ENCODE data around the gene CPEB2. TPM values are rescaled to one million over a fixed set of nuclear protein-coding genes. Genes with fewer than 3 reads are reported as not detected.

CPEB2 gene
- total RNA-seq, 2 donors from 2014 or later = 24.7 to 33.2 TPM

DNA sequence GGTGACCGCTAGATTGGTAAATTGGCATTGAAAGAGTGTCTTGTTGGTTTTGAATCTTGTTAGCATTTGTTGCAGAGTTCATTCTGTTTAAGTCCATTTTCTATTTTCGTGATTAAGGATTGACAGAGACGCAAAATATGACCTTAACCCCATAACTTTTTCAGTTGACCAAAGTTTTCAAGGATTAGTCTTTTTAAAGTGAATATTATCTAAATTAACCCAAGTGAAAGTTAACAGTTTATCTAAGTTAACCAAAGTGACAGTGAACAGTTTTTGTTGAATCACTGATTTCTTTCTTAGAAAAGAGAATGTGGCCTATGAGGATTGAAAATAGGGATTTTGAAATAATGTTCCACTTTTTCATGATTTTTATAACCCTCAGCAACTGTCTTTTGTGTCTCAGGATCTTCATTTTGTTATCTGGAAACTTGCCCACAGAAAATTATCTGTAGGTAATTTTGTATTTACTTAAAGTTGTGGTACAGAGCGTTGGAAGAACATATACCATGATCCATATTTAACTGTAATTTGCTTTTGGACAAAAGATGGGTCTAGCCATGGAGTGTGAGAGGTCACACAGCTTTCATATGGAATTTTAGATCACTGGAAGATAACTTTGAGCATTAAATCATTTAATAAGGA is 3.3 kb downstream of the CPEB2 start:
- DNase-seq (no peak), ATAC-seq (no peak)
- intact Hi-C loops (cut with DNase I, micrococcal nuclease) = loop anchor here in 1 of 2 donors (10.0 kb wide), 1 partner anchor 659 kb away; no protein-coding TSS in a partner anchor

GRCh38 chr4:15006416-15007024 is 4.2 kb downstream of the CPEB2 start:
- ATAC-seq = no peak
- no peak for DNase-seq
- intact Hi-C loops (cut with DNase I, micrococcal nuclease) = loop anchor here in 1 of 2 donors (10.0 kb wide), 1 partner anchor 658 kb away; no protein-coding TSS in a partner anchor

DNA sequence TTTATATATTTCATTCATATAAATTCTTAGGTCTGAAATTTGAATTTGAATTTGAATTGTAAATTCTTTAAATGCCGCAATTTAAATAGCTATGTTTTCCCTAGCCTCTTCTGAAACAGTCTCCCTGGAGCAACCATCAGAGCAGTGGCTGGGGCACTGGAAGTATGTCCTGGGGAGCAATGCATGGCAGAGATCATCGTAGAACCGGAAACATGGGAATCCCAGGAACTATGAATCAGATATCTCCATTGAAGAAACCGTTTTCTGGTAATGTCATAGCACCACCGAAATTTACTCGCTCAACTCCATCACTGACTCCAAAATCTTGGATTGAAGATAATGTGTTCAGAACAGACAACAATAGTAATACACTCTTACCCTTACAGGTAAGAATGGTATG is 4.9 kb downstream of the CPEB2 start:
- ATAC-seq (no peak), DNase-seq (no peak)
- intact Hi-C loops (cut with DNase I, micrococcal nuclease) = loop anchor here in 1 of 2 donors (10.0 kb wide), 1 partner anchor 658 kb away; no protein-coding TSS in a partner anchor

GRCh38 chr4:15010038-15010585 is 7.8 kb downstream of the CPEB2 start:
- ATAC-seq = peak; percentile 82
- DNase-seq = no peak
- intact Hi-C loops (cut with DNase I, micrococcal nuclease) = no loop called here

- no peak for DNase-seq
- intact Hi-C loops (cut with DNase I, micrococcal nuclease) = no loop called here
- ATAC-seq = no peak
Observed at GRCh38 chr4:15011166-15011565, 8.9 kb downstream of the CPEB2 start.

GRCh38 chr4:15012017-15012788 is 9.9 kb downstream of the CPEB2 start:
- DNase-seq = no peak
- intact Hi-C loops (cut with DNase I, micrococcal nuclease) = no loop called here
- ATAC-seq = no peak

DNA sequence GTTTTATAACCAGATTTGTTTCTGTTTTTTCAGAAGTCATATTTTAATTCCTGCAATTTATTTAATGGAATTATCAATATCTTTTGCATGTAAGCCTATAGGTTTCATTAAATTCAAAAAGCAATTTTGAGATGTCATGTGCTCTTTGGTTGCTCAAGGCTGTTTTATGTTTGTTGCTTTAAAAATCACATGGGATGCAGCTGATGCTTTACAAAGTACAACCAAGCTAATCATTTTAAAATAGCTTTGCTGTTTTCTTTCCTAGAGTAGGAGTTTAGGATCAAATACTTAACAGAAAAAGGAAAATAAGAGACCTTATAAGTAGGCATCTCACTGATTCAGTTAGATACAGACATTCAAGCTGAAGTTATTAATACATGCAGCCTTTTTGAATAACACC is 11.3 kb downstream of the CPEB2 start:
- ATAC-seq = no peak
- intact Hi-C loops (cut with DNase I, micrococcal nuclease) = no loop called here
- no peak for DNase-seq

DNA sequence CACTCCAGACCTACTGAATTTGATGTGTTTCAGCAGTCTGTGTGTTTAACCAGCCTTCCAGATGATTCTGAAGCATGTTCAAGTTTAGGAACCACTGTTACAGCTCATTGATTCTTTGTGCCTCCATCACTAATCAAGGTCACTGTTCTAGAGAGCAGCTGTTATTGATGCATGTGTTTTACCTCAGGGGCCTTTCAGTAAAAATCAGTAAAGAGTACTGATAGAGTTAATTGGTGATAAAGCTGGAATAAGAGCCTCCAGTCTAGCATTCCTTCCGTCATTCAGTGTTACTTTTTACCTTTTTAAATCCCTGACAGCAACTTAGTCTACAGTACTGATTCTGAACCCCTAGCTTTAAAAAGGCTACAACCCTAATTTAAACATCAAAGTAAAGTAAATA is 12.9 kb downstream of the CPEB2 start:
- intact Hi-C loops (cut with DNase I, micrococcal nuclease) = no loop called here
- no peak for ATAC-seq
- DNase-seq = no peak

DNA sequence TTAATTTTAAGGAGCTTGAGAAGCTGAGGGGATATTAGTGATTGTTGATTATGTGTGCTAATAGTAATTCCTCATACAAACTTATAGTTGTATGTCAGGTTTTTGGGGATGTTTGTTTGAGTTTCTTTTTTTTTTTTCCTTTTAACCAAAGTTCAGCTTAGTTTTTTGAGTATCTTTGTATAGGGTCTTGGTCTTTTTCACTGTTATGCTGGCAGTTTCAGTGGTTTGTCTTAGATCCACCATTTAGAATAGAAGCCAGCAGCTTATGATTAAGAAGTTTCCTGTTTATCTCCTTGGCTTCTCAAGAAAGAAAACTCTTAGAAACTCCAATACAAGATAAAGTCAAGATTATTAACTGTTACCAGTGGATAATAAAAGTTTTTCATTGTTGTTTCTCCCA is 16.1 kb downstream of the CPEB2 start:
- intact Hi-C loops (cut with DNase I, micrococcal nuclease) = no loop called here
- no peak for ATAC-seq

DNA sequence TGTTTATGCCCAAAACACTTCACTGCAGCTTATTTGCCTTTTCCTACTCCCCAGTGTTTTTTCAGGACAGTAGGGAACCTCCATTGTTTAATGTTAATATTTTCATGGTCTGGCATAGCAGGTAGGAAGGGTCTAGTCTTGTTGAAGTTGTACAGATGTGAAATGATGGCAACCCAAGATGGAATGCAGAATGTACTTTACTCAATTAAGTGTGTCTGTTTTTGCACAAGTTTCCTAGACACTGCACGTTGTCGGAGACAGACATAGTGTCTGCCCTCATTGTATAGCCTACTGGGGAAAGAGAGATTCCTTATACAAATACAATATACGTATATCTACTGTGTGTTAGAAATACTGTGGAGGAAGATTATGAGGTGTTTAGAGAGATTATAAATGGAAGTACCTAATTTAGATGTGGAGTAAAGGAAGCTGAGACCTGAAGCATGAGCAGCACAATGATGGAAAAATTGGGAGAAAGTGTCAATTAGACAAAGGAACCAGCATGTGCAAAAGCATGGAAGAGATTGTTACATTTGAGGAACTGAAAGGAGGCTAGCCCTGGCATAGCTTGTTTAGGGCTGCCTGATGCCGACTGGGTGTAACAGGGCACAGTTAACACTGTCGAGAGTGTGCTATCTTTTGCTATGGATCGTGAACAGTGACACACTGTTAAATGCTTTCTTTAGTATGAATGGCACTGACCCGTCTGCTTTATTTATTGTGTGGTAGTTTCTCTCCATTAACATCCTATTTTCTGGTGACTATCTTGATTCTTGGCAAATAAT is 18.4 kb downstream of the CPEB2 start:
- intact Hi-C loops (cut with DNase I, micrococcal nuclease) = no loop called here
- ATAC-seq = no peak
- DNase-seq = no peak

More for the DNA sequence above, 16.1 kb downstream of the CPEB2 start:
- DNase-seq = no peak

DNA sequence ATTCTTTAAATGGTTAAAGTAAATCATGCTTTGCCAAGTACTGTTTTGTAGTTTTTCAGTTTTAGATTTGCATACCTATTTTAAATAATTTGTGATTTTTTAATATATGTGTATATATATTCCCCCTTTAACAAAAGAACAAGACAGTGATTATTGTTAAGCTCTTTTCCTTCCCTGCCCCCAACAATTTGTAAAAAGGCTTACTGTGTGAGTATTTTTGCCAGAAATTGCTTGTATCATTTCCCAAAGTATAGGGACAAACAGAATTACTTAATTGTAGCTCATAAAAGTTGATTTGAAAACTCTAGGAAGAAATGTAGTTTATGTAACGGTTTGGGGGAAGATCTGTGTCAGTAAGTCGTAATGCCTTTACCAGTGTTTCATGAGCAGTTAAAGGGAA is 19.0 kb downstream of the CPEB2 start:
- ATAC-seq = no peak
- intact Hi-C loops (cut with DNase I, micrococcal nuclease) = no loop called here
- DNase-seq = no peak

DNA sequence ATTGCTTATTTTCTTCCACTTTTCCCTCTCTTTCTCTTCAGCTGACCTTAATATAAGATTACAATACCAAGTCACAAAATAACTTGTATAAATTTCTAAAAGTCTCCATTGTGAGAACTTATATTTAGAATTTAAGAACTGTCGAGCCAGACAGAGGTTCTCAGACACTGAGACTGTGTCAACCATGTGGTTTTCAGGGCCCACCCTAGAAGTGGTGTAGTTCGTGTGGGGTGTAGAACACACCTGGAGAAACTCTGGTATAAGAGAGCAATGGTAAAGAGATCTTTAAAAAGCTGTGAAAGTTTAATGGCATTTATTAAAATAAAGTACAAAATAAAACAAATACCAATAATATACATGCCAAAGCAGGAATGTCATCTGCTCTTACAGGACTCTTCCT is 19.7 kb downstream of the CPEB2 start:
- ATAC-seq = no peak
- intact Hi-C loops (cut with DNase I, micrococcal nuclease) = no loop called here
- no peak for DNase-seq

DNA sequence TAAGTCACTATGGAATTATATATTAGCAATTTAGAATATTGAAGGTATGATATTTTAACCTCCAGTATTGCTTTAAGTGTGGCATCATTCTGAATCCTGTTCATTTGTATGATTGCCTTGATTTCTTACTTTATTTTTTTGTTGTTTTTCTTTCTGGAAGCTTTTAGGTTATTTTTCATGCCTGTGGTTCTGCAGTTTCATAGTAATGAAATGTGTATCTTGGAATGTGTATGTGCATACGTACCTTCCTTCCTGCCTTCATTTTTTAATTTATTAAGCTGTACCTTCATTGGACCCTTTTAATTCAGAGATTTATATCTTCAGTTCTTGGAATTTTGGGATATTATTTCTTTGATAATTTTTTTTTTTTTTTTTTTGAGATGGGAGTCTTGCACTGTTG is 22.1 kb downstream of the CPEB2 start:
- ATAC-seq = no peak
- intact Hi-C loops (cut with DNase I, micrococcal nuclease) = no loop called here
- DNase-seq = no peak

- DNase-seq (no peak), ATAC-seq (no peak)
- intact Hi-C loops (cut with DNase I, micrococcal nuclease) = no loop called here
Observed at GRCh38 chr4:15025693-15026092, 23.4 kb downstream of the CPEB2 start.

GRCh38 chr4:15027921-15028435 is 25.7 kb downstream of the CPEB2 start:
- no peak for DNase-seq
- intact Hi-C loops (cut with DNase I, micrococcal nuclease) = no loop called here
- no peak for ATAC-seq

DNA sequence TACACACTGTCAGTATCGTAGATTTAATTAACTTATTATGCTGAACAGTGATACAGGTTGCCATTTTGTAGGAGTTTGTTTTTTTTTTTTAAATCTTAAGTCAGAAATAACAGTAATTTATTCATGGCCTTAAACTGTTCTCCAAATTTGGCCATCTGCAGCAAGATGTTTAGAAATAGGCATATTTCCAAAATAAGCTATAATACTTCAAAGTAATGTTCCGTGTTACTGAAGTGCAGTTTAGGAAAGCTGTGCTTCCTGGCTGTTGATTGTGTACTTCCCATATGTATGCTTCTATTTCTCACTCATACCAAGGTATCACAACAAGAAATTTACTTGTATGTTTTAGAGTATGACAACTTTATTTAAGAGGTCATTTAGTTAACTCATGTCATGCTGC is 28.9 kb downstream of the CPEB2 start:
- no peak for DNase-seq
- intact Hi-C loops (cut with DNase I, micrococcal nuclease) = no loop called here
- ATAC-seq = no peak

DNA sequence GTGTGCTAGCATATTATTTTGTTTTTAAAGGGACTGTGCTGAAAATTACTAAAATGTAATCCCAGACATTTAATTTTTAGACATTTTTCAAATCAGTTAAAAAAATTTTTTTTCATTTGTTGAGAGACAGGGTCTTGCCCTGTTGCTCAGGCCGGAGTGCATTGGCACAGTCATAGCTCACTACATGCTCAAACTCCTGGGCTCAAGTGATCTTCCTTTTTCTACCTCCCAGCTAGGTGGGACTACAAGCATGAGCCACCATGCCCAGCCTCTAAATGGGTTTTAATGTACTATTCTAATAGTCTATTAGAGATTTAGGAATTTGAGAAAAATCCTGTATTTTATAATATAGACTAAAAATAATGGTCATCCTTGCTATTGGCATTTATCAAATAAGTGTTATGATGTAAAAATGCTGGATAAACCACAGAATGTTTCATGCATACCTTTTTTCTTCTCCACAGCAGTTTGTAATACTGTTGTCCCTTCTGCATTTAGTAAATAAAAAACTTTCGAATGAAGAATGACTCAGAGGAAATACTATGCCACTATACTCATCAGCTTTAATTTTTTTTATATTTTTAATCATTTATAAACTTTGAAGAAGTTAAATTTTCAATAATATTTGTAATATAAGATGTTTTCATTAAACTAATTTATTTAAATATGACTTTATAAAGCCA is 29.9 kb downstream of the CPEB2 start:
- no peak for DNase-seq
- intact Hi-C loops (cut with DNase I, micrococcal nuclease) = no loop called here
- no peak for ATAC-seq

DNA sequence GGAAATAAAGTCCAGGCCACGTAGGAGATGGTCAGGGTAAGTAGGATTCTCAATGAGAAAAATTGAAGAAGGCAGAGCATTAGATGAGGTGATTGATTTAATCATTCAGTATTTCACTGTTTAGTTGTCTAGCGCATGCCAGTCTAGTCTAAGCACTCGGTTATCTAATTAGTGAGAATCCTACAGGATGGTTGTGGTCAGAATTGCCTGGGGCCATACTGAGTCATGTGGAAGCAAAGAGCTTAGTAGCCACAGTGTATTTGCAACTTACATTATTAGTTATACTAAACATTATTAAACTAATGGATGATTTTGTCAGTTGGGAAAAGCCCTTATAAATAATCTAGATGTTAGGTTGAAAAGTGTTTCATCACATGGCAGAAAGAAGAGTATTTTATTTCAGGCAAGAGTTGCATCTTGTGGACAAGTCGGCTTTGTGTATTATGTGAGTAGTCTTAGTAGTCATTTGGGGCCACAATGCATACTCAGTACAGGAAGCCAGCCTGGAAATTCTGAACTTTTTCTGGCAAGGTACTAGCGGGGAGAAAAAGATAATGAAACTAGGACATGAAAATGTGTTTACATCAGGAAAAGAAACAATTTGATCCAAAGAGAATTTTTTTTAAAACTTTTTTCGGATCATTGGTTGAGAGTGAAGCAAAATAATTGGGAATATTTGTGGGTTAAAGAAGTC is 31.9 kb downstream of the CPEB2 start:
- intact Hi-C loops (cut with DNase I, micrococcal nuclease) = no loop called here
- DNase-seq (no peak), ATAC-seq (no peak)
